IMR-90 (cell line): ENCODE results near the gene MMD. TPM values are rescaled to one million over a fixed set of nuclear protein-coding genes. Genes with fewer than 3 reads are reported as not detected.

Experiments used
- ATAC-seq: fragments of 200-7000 bp; cut with Tn5 transposase; 2 replicates; pipeline ENCODE4 v1.9.1; 2020; ENCODE audit warnings: low read depth, mild to moderate bottlenecking, moderate library complexity
- BruUV-seq: library from RNA; stranded (reverse); fragments of 400-500 nt; replicated peaks from 2 replicates; lab custom pipeline; 2021; lab: Mats Ljungman, UMichigan
- CTCF ChIA-PET: fragments of 300-600 bp; formaldehyde crosslinking; extraction: SDS; loops from one replicate; lab custom pipeline; 2021; ENCODE audit warnings: antibody characterized with exemption; lab: Yijun Ruan, JAX
- POLR2A ChIA-PET: fragments of 300-600 bp; sonication (Branson Sonifier 250); formaldehyde crosslinking; loops from one replicate; lab custom pipeline; 2022; ENCODE audit warnings: antibody characterized with exemption; ENCODE audit not compliant: unreplicated experiment; lab: Charles Lee
- DNase-seq: peaks from one replicate; pipeline ENCODE4 v3.0.0; 2013
- H2AFZ ChIP-seq: replicated peaks from 2 replicates; pipeline ENCODE3; 2013; ENCODE audit warnings: low read length, mild to moderate bottlenecking; ENCODE audit not compliant: poor library complexity
- H2AK5ac ChIP-seq: 2 replicates; pipeline ENCODE4 v1.6.1; 2013; ENCODE audit warnings: low read depth, low read length, inconsistent platforms
- H2AK9ac ChIP-seq: replicated peaks from 2 replicates; pipeline ENCODE3; 2013; ENCODE audit warnings: mild to moderate bottlenecking, low read depth, low read length, moderate library complexity; ENCODE audit not compliant: poor library complexity
- H2BK120ac ChIP-seq: 2 replicates; pipeline ENCODE4 v1.6.1; 2013; ENCODE audit warnings: low read depth, low read length, inconsistent platforms
- H2BK15ac ChIP-seq: 3 replicates; pipeline ENCODE4 v1.6.1; 2013; ENCODE audit warnings: low read depth, low read length, inconsistent platforms
- H2BK20ac ChIP-seq: 2 replicates; pipeline ENCODE4 v1.6.1; 2013; ENCODE audit warnings: low read depth, mild to moderate bottlenecking, inconsistent platforms, low read length, moderate library complexity
- H2BK5ac ChIP-seq: 2 replicates; pipeline ENCODE4 v1.6.1; 2013; ENCODE audit warnings: mild to moderate bottlenecking, low read depth, low read length, inconsistent platforms; ENCODE audit not compliant: poor library complexity, severe bottlenecking
- H3K14ac ChIP-seq: replicated peaks from 2 replicates; pipeline ENCODE4 v1.6.1; 2013; ENCODE audit warnings: low read depth, low read length, inconsistent platforms
- H3K18ac ChIP-seq: 2 replicates; pipeline ENCODE4 v1.6.1; 2013; ENCODE audit warnings: low read depth, low read length, control low read depth
- H3K23ac ChIP-seq: 2 replicates; pipeline ENCODE4 v1.6.1; 2013; ENCODE audit warnings: low read depth, low read length, inconsistent platforms
- H3K27ac ChIP-seq: 2 replicates; pipeline ENCODE4 v1.5.1; 2013; ENCODE audit warnings: mild to moderate bottlenecking, control low read depth, low read length; ENCODE audit not compliant: insufficient read depth
- H3K27me3 ChIP-seq: 2 replicates; pipeline ENCODE4 v1.6.1; 2013; ENCODE audit warnings: low read length; ENCODE audit not compliant: control insufficient read depth, insufficient read depth
- H3K36me3 ChIP-seq: 2 replicates; pipeline ENCODE4 v1.6.1; 2013; ENCODE audit warnings: low read length, mixed read lengths; ENCODE audit not compliant: control insufficient read depth, insufficient read depth
- H3K4ac ChIP-seq: 2 replicates; pipeline ENCODE4 v1.6.1; 2013; ENCODE audit warnings: low read depth, low read length, inconsistent platforms
- H3K4me1 ChIP-seq: 2 replicates; pipeline ENCODE4 v1.6.1; 2013; ENCODE audit warnings: low read length, mixed read lengths; ENCODE audit not compliant: control insufficient read depth, insufficient read depth
- H3K4me2 ChIP-seq: 2 replicates; pipeline ENCODE4 v1.6.1; 2013; ENCODE audit warnings: low read depth, mild to moderate bottlenecking, control low read depth, low read length, moderate library complexity
- H3K4me3 ChIP-seq: 2 replicates; pipeline ENCODE4 v1.5.1; 2013; ENCODE audit warnings: low read depth, mild to moderate bottlenecking, control low read depth, low read length, moderate library complexity; ENCODE audit not compliant: insufficient read depth
- H3K56ac ChIP-seq: 2 replicates; pipeline ENCODE4 v1.6.1; 2013; ENCODE audit warnings: low read length, inconsistent platforms; ENCODE audit not compliant: insufficient read depth; ENCODE audit errors: extremely low read depth
- H3K79me1 ChIP-seq, 2 experiments: 2 replicates each; pipeline ENCODE4 v1.6.1; 2013; ENCODE audit warnings: low read length in 2 of 2, inconsistent platforms in 1 of 2, low read depth in 1 of 2
- H3K9ac ChIP-seq: 2 replicates; pipeline ENCODE4 v1.6.1; 2013; ENCODE audit warnings: low read depth, low read length, control low read depth
- H3K9me1 ChIP-seq: 2 replicates; pipeline ENCODE4 v1.6.1; 2013; ENCODE audit warnings: low read length, inconsistent platforms; ENCODE audit not compliant: insufficient read depth
- H3K9me3 ChIP-seq: 2 replicates; pipeline ENCODE4 v1.6.1; 2013; ENCODE audit warnings: low read length; ENCODE audit not compliant: control insufficient read depth, insufficient read depth
- H4K20me1 ChIP-seq: 2 replicates; pipeline ENCODE4 v1.6.1; 2013; ENCODE audit warnings: low read length, inconsistent platforms; ENCODE audit not compliant: insufficient read depth
- H4K5ac ChIP-seq: 2 replicates; pipeline ENCODE4 v1.6.1; 2013; ENCODE audit warnings: mild to moderate bottlenecking, low read depth, low read length, control low read depth
- H4K8ac ChIP-seq, 2 experiments: 2 replicates each; pipeline ENCODE4 v1.6.1; 2013; ENCODE audit warnings: low read depth in 2 of 2, low read length in 2 of 2, control low read depth in 1 of 2, inconsistent platforms in 1 of 2
- H4K91ac ChIP-seq: 2 replicates; pipeline ENCODE4 v1.6.1; 2013; ENCODE audit warnings: low read depth, low read length, inconsistent platforms; ENCODE audit not compliant: insufficient read depth
- CHD1 ChIP-seq: IDR thresholded peaks from 2 replicates; pipeline ENCODE4 v1.6.1; 2012; ENCODE audit warnings: low read depth, low read length, improper control_type of control experiment
- RAD21 ChIP-seq: IDR thresholded peaks from 2 replicates; pipeline ENCODE4 v1.6.1; 2012; ENCODE audit warnings: low read length, improper control_type of control experiment
- RCOR1 ChIP-seq: IDR thresholded peaks from 2 replicates; pipeline ENCODE4 v1.6.1; 2012; ENCODE audit warnings: mild to moderate bottlenecking, low read length, improper control_type of control experiment; ENCODE audit not compliant: insufficient replicate concordance
- RFX5 ChIP-seq: IDR thresholded peaks from 2 replicates; pipeline ENCODE4 v1.8.0; 2012; ENCODE audit warnings: low read depth, mild to moderate bottlenecking, low read length, moderate library complexity
- SMC3 ChIP-seq: fragments of 150-350 bp; IDR thresholded peaks from 2 replicates; pipeline ENCODE4 v1.6.1; 2016; ENCODE audit warnings: low read depth, mild to moderate bottlenecking, antibody characterized with exemption, low read length, moderate library complexity
- WGBS, 2 experiments: methylation state at CpG; one replicate each; pipeline versions ENCODE4 v1.1.5 to v1.1.7; 2013; ENCODE audit warnings: missing lambda C conversion rate in 2 of 2; ENCODE audit not compliant: insufficient read length in 1 of 2; ENCODE audit errors: extremely low coverage in 2 of 2; 5-methylcytosine and 5-hydroxymethylcytosine counted together
- dilution Hi-C: fragments of 300-500 bp; cut with HindIII; formaldehyde crosslinking; loops from one replicate; pipeline ENCODE4 v1.14.3; 2018; ENCODE audit warnings: low sequenced_read_pairs; ENCODE audit not compliant: unreplicated experiment
- in situ Hi-C: fragments of 300-500 bp; cut with MboI; formaldehyde crosslinking; loops from 3 replicates; pipeline ENCODE4 v1.14.3; 2019; ENCODE audit warnings: low sequenced_read_pairs, inconsistent platforms, mixed read lengths
- intact Hi-C: fragments of 100-400 bp; cut with micrococcal nuclease; formaldehyde crosslinking; loops from 2 replicates; pipeline ENCODE4 v1.10.0; 2022
- polyA plus RNA-seq, 3 experiments: library from polyadenylated mRNA; depleted of rRNA; stranded (reverse); fragments of >200 nt; gene quantifications; 2 replicates each; pipeline ENCODE4 v1.2.3, GENCODE V29; 2012; ENCODE audit warnings: low replicate concordance in 1 of 3
- total RNA-seq: library from RNA; depleted of rRNA; stranded (reverse); fragments of >200 nt; gene quantifications from 2 replicates; pipeline ENCODE4 v1.2.3, GENCODE V29; 2012
- TF ChIP-seq, protein P1 (sequence below): fragments of 150-350 bp; IDR thresholded peaks from 2 replicates; pipeline ENCODE4 v1.6.1; 2017; ENCODE audit warnings: mild to moderate bottlenecking, antibody characterized with exemption, low read length, low read depth
- TF ChIP-seq, protein P2 (sequence below): fragments of 150-350 bp; IDR thresholded peaks from 2 replicates; pipeline ENCODE4 v1.6.1; 2016; ENCODE audit warnings: low read depth, mild to moderate bottlenecking, low read length, moderate library complexity, borderline replicate concordance

The MMD gene
- total and polyA plus RNA-seq, 2 of the 4 experiments (the other 2 are of a cell fraction): 6.3 to 7.0 TPM

DNA sequence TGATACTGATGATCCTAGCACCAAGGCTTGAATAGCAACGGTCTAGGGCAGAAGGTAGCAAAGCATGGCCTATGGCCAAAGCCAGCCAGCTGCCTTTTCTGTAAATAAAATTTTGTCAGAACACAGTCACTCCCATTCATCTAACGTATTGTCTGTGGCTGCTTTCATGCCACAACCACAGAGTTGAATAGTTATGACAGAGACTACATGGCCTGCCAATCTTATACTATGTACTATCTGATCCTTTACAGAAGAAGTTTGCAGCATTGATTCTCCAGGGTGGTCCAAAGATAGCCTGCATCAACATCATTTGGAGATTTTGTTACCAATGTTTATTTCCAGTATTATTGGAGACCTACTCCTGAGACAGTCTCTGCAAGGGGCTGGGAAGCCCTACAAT is 19.9 kb upstream of the MMD start:
- TF ChIP-seq RFX5 (no peak), RCOR1 (no peak), CHD1 (no peak), SMC3 (no peak), RAD21 (no peak)
- TF ChIP-seq, protein P1, sequence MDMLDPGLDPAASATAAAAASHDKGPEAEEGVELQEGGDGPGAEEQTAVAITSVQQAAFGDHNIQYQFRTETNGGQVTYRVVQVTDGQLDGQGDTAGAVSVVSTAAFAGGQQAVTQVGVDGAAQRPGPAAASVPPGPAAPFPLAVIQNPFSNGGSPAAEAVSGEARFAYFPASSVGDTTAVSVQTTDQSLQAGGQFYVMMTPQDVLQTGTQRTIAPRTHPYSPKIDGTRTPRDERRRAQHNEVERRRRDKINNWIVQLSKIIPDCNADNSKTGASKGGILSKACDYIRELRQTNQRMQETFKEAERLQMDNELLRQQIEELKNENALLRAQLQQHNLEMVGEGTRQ: no peak
- TF ChIP-seq, protein P2, sequence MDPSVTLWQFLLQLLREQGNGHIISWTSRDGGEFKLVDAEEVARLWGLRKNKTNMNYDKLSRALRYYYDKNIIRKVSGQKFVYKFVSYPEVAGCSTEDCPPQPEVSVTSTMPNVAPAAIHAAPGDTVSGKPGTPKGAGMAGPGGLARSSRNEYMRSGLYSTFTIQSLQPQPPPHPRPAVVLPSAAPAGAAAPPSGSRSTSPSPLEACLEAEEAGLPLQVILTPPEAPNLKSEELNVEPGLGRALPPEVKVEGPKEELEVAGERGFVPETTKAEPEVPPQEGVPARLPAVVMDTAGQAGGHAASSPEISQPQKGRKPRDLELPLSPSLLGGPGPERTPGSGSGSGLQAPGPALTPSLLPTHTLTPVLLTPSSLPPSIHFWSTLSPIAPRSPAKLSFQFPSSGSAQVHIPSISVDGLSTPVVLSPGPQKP: no peak
- H3K27me3 ChIP-seq: no peaks in the 10 kb centered on the region
- H2BK15ac ChIP-seq: 0 out of 3 replicates have a peak overlapping the region, but pooled peaks have one; percentile 19
- H3K4me2 ChIP-seq: no peak overlapping the region
- dilution Hi-C loops (no loop called here), in situ Hi-C loops (no loop called here), intact Hi-C loops (no loop called here)
- peaks cover 12% of the 10 kb centered on the region for H3K9me1 ChIP-seq
- no peaks in the 10 kb centered on the region for H4K20me1 ChIP-seq
- peak overlapping the region; percentile 7; the same call in 1 of the 2 replicates for H2BK120ac ChIP-seq
- no peak for ATAC-seq
- 0 out of 2 replicates have a peak overlapping the region, but pooled peaks have one; percentile 18 for H2AK5ac ChIP-seq
- H3K9me3 ChIP-seq: no peaks in the 10 kb centered on the region
- H3K56ac ChIP-seq: no peak overlapping the region
- H2AK9ac ChIP-seq: no peak overlapping the region
- no peaks in the 10 kb centered on the region for H3K79me1 ChIP-seq
- H4K8ac ChIP-seq: no peak overlapping the region
- 0 out of 2 replicates have a peak overlapping the region, but pooled peaks have one; percentile 2 for H3K4ac ChIP-seq
- H4K91ac ChIP-seq: no peak overlapping the region
- no peak overlapping the region for H2AFZ ChIP-seq
- no peak overlapping the region for H3K18ac ChIP-seq
- WGBS, 2 experiments: no CpG with 5 or more reads among the region's 2 CpGs
- CTCF ChIA-PET: interaction anchor here (0.6 kb wide), 2 partner anchors 83 to 329 kb away, joined by 4 to 7 read pairs; no protein-coding TSS in a partner anchor
- H3K4me1 ChIP-seq: peaks cover 18% of the 10 kb centered on the region
- H3K23ac ChIP-seq: no peak overlapping the region; the same call in 1 of the 2 replicates
- no peaks in the 10 kb centered on the region for H3K36me3 ChIP-seq
- POLR2A ChIA-PET: no interaction called here
- H3K4me3 ChIP-seq: no peak overlapping the region
- no peak overlapping the region for H3K14ac ChIP-seq
- H3K9ac ChIP-seq: no peak overlapping the region
- no peak overlapping the region for H2BK5ac ChIP-seq
- no peak overlapping the region for H4K5ac ChIP-seq
- no peak overlapping the region for H3K27ac ChIP-seq
- BruUV-seq: no TSS peak
- H2BK20ac ChIP-seq: no peak overlapping the region
- DNase-seq: no peak
